ENCODE data around the gene LEMD1. TPM values are rescaled to one million over a fixed set of nuclear protein-coding genes. Genes with fewer than 3 reads are reported as not detected.
"Not testable (repeated sequence)": the region's sequence is repeated elsewhere in the genome, so short reads cannot be mapped to it uniquely, and the experiment has no call there.

LEMD1 gene
- total RNA-seq, 1 donor: not detected

DNA sequence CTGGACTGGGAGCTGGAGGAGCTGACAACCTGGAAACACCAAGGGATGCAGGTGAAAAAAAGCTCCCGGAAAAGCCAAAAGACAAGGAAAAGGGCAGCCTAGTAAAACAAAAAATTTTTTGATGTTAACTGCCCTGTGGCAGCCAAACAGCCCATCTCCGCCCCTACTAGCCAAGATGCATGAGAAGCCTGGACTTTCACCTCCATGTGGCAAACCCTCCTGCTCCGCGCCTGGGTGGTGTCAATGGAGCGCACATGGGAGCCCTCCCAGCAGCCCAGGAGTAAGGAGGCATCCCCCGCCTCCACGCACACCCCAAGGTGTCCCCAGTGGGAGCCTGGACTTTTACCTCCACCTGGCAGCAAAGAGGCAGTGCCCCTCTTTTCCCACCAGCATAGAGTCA is 30.5 kb downstream of the LEMD1 start:
- TF ChIP-seq, protein P1, sequence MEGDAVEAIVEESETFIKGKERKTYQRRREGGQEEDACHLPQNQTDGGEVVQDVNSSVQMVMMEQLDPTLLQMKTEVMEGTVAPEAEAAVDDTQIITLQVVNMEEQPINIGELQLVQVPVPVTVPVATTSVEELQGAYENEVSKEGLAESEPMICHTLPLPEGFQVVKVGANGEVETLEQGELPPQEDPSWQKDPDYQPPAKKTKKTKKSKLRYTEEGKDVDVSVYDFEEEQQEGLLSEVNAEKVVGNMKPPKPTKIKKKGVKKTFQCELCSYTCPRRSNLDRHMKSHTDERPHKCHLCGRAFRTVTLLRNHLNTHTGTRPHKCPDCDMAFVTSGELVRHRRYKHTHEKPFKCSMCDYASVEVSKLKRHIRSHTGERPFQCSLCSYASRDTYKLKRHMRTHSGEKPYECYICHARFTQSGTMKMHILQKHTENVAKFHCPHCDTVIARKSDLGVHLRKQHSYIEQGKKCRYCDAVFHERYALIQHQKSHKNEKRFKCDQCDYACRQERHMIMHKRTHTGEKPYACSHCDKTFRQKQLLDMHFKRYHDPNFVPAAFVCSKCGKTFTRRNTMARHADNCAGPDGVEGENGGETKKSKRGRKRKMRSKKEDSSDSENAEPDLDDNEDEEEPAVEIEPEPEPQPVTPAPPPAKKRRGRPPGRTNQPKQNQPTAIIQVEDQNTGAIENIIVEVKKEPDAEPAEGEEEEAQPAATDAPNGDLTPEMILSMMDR (IDR thresholded peaks at IDR 0.05; ENCODE audit: extremely low read depth, low read depth, low read length): no peak
- H2AFZ ChIP-seq (ENCODE audit: low read length): no peak overlapping the region
- H3K36me3 ChIP-seq (ENCODE audit: insufficient read depth, low read length): no peaks in the 10 kb centered on the region
- H3K27me3 ChIP-seq (ENCODE audit: insufficient read depth, low read length): peaks cover 18% of the 10 kb centered on the region
- no peaks in the 10 kb centered on the region for H3K79me2 ChIP-seq (ENCODE audit: insufficient read depth, low read length)
- no peaks in the 10 kb centered on the region for H3K9me3 ChIP-seq (ENCODE audit: low read depth, low read length)
- no peak overlapping the region for H3K27ac ChIP-seq (ENCODE audit: low read depth, low read length)
- H4K20me1 ChIP-seq (ENCODE audit: insufficient read depth, low read length): no peaks in the 10 kb centered on the region
- DNase-seq (ENCODE audit: insufficient read length, low spot score, missing footprints): no peak
- no peak overlapping the region for H3K4me3 ChIP-seq (ENCODE audit: insufficient read depth, low read length)
- no peak overlapping the region for H3K4me2 ChIP-seq (ENCODE audit: insufficient read depth, low read length)
- no peaks in the 10 kb centered on the region for H3K4me1 ChIP-seq (ENCODE audit: insufficient read depth, low read length)

DNA sequence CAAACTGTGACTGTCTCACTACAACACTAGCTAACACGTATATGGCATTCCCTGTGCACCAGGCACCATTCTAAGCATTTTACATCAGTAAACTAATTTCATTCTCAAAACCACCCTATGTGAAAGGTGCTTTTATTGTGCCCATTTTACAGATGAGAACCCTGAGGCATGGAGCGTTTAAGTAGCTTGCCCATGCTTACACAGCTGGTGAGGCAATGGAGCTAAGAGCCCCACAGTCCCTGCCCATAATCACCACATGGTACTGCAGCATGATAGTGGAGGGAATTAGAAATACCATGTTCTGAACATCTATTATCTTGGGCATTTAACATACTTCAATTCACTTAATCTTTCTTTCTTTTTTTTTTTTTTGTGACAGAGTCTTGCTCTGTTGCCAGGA is 34.0 kb downstream of the LEMD1 start:
- TF ChIP-seq, protein P1 (IDR thresholded peaks at IDR 0.05; ENCODE audit: extremely low read depth, low read depth, low read length): no peak

DNA sequence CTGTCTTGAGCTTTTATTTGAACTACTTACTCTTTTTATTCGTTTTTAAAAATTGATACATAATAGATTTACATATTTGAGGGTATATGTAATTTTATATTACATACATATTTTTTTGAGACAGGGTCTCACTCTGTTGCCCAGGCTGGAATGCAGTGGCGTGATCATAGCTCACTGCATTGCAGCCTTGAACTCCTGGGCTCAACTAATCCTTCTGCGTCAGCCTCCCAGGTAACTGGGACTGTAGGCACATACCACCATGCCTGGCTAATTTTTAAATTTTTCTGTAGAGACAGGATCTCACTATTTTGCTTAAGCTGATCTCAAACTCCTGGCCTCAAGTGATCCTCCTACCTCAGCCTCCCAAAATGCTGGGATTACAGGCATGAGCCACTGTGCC is 38.9 kb downstream of the LEMD1 start:
- DNase-seq (ENCODE audit: insufficient read length, low spot score, missing footprints); H2AFZ ChIP-seq (ENCODE audit: low read length); H3K9me3 ChIP-seq (ENCODE audit: low read depth, low read length); H4K20me1 ChIP-seq (ENCODE audit: insufficient read depth, low read length); H3K27me3 ChIP-seq (ENCODE audit: insufficient read depth, low read length); H3K4me3 ChIP-seq (ENCODE audit: insufficient read depth, low read length); H3K27ac ChIP-seq (ENCODE audit: low read depth, low read length); H3K36me3 ChIP-seq (ENCODE audit: insufficient read depth, low read length); H3K4me1 ChIP-seq (ENCODE audit: insufficient read depth, low read length); H3K79me2 ChIP-seq (ENCODE audit: insufficient read depth, low read length); H3K4me2 ChIP-seq (ENCODE audit: insufficient read depth, low read length): not testable (repeated sequence)

More for the DNA sequence above, 34.0 kb downstream of the LEMD1 start:
- Histone ChIP-seq H3K79me2 (ENCODE audit: insufficient read depth, low read length) (no peaks in the 10 kb centered on the region), H4K20me1 (ENCODE audit: insufficient read depth, low read length) (no peaks in the 10 kb centered on the region), H3K36me3 (ENCODE audit: insufficient read depth, low read length) (no peaks in the 10 kb centered on the region), H2AFZ (ENCODE audit: low read length) (no peak overlapping the region), H3K4me2 (ENCODE audit: insufficient read depth, low read length) (no peak overlapping the region), H3K4me1 (ENCODE audit: insufficient read depth, low read length) (no peaks in the 10 kb centered on the region), H3K27ac (ENCODE audit: low read depth, low read length) (no peak overlapping the region), H3K9me3 (ENCODE audit: low read depth, low read length) (no peaks in the 10 kb centered on the region), H3K4me3 (ENCODE audit: insufficient read depth, low read length) (no peak overlapping the region), H3K27me3 (ENCODE audit: insufficient read depth, low read length) (peaks cover 12% of the 10 kb centered on the region)
- DNase-seq (ENCODE audit: insufficient read length, low spot score, missing footprints): no peak

DNA sequence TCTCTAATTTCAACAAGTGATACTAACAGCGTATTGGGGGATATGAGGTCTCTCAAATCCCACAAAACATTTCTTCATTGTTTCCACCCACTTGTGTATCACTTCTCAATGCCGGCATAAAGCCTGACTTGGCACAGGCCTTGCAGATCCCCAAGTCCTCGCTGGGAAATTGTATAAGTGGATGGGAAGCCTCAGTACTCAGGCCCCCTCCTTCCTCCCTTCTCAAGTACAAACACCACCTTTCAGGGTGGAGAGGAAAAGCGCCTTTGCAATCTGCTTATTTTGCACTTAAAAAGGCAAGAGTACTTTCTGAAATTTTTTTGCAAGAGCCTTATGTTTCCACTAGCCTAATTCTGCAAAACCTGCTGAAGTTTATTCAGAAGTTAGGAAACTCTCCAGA is 39.3 kb downstream of the LEMD1 start:
- H3K4me3 ChIP-seq (ENCODE audit: insufficient read depth, low read length): no peak overlapping the region
- H4K20me1 ChIP-seq (ENCODE audit: insufficient read depth, low read length): no peaks in the 10 kb centered on the region
- TF ChIP-seq, protein P1 (IDR thresholded peaks at IDR 0.05; ENCODE audit: extremely low read depth, low read depth, low read length): no peak
- no peak overlapping the region for H3K27ac ChIP-seq (ENCODE audit: low read depth, low read length)
- no peaks in the 10 kb centered on the region for H3K36me3 ChIP-seq (ENCODE audit: insufficient read depth, low read length)
- peaks cover 6% of the 10 kb centered on the region for H3K27me3 ChIP-seq (ENCODE audit: insufficient read depth, low read length)
- no peaks in the 10 kb centered on the region for H3K79me2 ChIP-seq (ENCODE audit: insufficient read depth, low read length)
- no peaks in the 10 kb centered on the region for H3K4me1 ChIP-seq (ENCODE audit: insufficient read depth, low read length)
- H3K9me3 ChIP-seq (ENCODE audit: low read depth, low read length): no peaks in the 10 kb centered on the region
- DNase-seq (ENCODE audit: insufficient read length, low spot score, missing footprints): no peak
- no peak overlapping the region for H3K4me2 ChIP-seq (ENCODE audit: insufficient read depth, low read length)
- H2AFZ ChIP-seq (ENCODE audit: low read length): no peak overlapping the region

All from osteoblast (primary cell).